ENCODE data around the gene ABCC9. TPM values are rescaled to one million over a fixed set of nuclear protein-coding genes. Genes with fewer than 3 reads are reported as not detected.

Gene ABCC9
- total RNA-seq, 1 experiment from 2014 or later, result not detected

DNA sequence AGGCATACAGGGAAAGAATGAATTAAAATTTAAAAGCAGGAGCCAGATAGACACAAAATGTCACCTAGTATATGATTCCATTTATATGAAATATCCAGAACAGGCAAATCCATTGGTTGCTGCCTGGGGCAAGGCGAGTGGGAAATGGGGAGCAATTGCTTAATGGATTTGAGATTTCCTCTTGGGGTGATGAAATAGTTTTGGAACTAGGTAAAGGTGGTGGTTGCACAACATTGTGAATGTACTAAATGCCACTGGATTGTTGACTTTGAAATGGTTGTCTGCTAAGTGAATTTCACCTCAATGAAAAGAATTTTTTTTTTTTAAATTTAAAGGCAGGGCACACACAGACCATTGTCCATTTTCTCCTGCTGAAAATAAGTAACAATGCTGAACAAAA is 61.9 kb downstream of the ABCC9 start:
- no peaks in the 10 kb centered on the region for H3K36me3 Mint-ChIP-seq (ENCODE audit: insufficient read depth, unreplicated experiment)
- no peak overlapping the region for H3K4me3 Mint-ChIP-seq (ENCODE audit: low read depth, unreplicated experiment)
- BruUV-seq (replicated peaks), result no TSS peak
- CTCF ChIA-PET, result no interaction called here
- no peak for DNase-seq
- H3K4me1 Mint-ChIP-seq (ENCODE audit: low read depth, unreplicated experiment), result no peaks in the 10 kb centered on the region
- H3K27ac Mint-ChIP-seq (ENCODE audit: unreplicated experiment), result no peak overlapping the region
- intact Hi-C loops (cut with micrococcal nuclease; ENCODE audit: unreplicated experiment), result no loop called here
- no peaks in the 10 kb centered on the region for H3K9me3 Mint-ChIP-seq (ENCODE audit: low read depth, unreplicated experiment)
- no peaks in the 10 kb centered on the region for H3K27me3 Mint-ChIP-seq (ENCODE audit: unreplicated experiment)
- TF ChIP-seq, protein P1, sequence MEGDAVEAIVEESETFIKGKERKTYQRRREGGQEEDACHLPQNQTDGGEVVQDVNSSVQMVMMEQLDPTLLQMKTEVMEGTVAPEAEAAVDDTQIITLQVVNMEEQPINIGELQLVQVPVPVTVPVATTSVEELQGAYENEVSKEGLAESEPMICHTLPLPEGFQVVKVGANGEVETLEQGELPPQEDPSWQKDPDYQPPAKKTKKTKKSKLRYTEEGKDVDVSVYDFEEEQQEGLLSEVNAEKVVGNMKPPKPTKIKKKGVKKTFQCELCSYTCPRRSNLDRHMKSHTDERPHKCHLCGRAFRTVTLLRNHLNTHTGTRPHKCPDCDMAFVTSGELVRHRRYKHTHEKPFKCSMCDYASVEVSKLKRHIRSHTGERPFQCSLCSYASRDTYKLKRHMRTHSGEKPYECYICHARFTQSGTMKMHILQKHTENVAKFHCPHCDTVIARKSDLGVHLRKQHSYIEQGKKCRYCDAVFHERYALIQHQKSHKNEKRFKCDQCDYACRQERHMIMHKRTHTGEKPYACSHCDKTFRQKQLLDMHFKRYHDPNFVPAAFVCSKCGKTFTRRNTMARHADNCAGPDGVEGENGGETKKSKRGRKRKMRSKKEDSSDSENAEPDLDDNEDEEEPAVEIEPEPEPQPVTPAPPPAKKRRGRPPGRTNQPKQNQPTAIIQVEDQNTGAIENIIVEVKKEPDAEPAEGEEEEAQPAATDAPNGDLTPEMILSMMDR (IDR thresholded peaks at IDR 0.05; ENCODE audit: unreplicated experiment), result no peak

DNA sequence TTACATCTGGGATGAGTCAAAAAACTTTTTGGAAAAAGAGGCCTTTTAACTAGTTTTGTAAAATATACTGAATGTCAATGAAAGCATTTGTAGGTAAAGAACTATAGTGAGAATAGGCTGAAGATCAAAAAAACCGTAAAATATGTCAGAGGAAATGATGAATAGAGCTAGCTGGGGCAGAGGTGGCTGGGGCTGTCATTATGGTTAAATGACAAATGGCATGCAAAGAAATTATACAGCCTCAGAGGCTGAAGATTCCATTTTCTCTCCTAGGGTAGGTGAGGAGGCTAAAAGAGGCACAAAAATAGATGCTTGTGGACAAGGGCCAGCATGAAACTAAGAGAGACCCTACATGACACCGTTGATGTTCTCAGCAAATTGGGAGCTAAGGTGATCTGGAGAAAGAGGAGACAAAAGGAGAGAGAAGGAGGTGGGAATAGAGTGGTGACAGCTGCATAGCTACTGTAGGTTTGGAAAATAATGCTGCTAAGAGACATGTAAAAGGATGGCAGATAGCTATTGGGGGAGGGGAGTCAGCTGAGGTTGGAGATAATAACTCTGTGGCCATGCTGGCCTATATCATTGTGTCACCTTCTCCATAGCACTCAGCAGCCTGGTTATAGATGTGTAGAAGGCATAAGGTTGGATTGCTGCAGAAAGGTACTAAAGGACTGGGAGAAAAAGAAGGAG is 63.8 kb downstream of the ABCC9 start:
- CTCF ChIA-PET, result no interaction called here
- TF ChIP-seq, protein P1 (IDR thresholded peaks at IDR 0.05; ENCODE audit: unreplicated experiment), result no peak
- H3K4me3 Mint-ChIP-seq (ENCODE audit: low read depth, unreplicated experiment), result no peak overlapping the region

DNA sequence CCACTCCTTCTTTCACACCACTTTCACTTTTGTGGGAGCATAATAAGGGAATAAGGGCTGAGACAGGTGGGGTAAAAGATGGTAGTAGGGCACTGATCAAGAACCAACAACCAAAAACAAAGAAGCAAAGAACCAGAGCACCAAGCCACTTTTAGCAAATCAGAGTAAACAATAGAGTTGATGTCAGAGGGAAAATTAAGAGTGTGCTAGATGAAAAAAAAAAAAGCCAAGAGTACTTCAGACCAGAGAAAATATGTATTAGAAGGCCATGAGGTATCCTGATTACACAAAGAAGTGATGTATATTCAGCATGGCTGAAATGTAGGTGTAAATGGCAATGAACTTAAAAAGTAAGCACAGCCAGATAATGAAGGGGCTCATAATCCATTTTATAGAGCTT is 75.4 kb downstream of the ABCC9 start:
- intact Hi-C loops (cut with micrococcal nuclease; ENCODE audit: unreplicated experiment), result no loop called here
- CTCF ChIA-PET, result no interaction called here
- TF ChIP-seq, protein P1 (IDR thresholded peaks at IDR 0.05; ENCODE audit: unreplicated experiment), result no peak
- H3K27ac Mint-ChIP-seq (ENCODE audit: unreplicated experiment), result no peak overlapping the region
- no peak overlapping the region for H3K4me3 Mint-ChIP-seq (ENCODE audit: low read depth, unreplicated experiment)
- DNase-seq, result no peak
- H3K4me1 Mint-ChIP-seq (ENCODE audit: low read depth, unreplicated experiment), result no peaks in the 10 kb centered on the region
- BruUV-seq (replicated peaks), result no TSS peak
- H3K36me3 Mint-ChIP-seq (ENCODE audit: insufficient read depth, unreplicated experiment), result no peaks in the 10 kb centered on the region
- no peaks in the 10 kb centered on the region for H3K9me3 Mint-ChIP-seq (ENCODE audit: low read depth, unreplicated experiment)
- H3K27me3 Mint-ChIP-seq (ENCODE audit: unreplicated experiment), result no peaks in the 10 kb centered on the region

More for the DNA sequence above, 63.8 kb downstream of the ABCC9 start:
- H3K4me1 Mint-ChIP-seq (ENCODE audit: low read depth, unreplicated experiment), result no peaks in the 10 kb centered on the region
- intact Hi-C loops (cut with micrococcal nuclease; ENCODE audit: unreplicated experiment), result no loop called here
- BruUV-seq (replicated peaks), result no TSS peak
- no peak overlapping the region for H3K27ac Mint-ChIP-seq (ENCODE audit: unreplicated experiment)
- DNase-seq, result no peak
- H3K9me3 Mint-ChIP-seq (ENCODE audit: low read depth, unreplicated experiment), result peaks cover 3% of the 10 kb centered on the region
- no peaks in the 10 kb centered on the region for H3K27me3 Mint-ChIP-seq (ENCODE audit: unreplicated experiment)
- no peaks in the 10 kb centered on the region for H3K36me3 Mint-ChIP-seq (ENCODE audit: insufficient read depth, unreplicated experiment)

DNA sequence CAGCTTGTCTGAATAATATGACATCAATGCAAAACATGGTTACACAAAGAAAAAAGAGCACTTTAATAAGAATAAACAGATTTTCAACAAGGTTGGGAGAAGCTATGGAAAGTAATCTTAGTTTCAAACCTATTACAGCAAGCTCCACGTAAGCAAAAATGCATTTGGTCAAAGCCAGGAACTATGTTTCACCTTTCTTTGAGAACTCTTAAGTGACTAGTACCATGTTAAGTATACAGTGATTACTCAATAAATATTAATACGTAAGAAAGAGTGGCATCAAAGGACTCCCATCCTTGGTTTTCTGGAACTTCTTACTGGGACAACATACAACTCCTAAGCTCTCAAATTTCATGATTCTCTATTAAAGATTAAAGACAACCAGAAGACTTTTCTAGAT is 80.7 kb downstream of the ABCC9 start:
- TF ChIP-seq, protein P1 (IDR thresholded peaks at IDR 0.05; ENCODE audit: unreplicated experiment), result no peak
- Mint-ChIP-seq H3K27me3 (ENCODE audit: unreplicated experiment) (no peaks in the 10 kb centered on the region), H3K36me3 (ENCODE audit: insufficient read depth, unreplicated experiment) (no peaks in the 10 kb centered on the region), H3K4me1 (ENCODE audit: low read depth, unreplicated experiment) (no peaks in the 10 kb centered on the region), H3K27ac (ENCODE audit: unreplicated experiment) (no peak overlapping the region), H3K9me3 (ENCODE audit: low read depth, unreplicated experiment) (no peaks in the 10 kb centered on the region), H3K4me3 (ENCODE audit: low read depth, unreplicated experiment) (no peak overlapping the region)
- DNase-seq, result no peak
- intact Hi-C loops (cut with micrococcal nuclease; ENCODE audit: unreplicated experiment), result no loop called here
- CTCF ChIA-PET, result no interaction called here
- BruUV-seq (replicated peaks), result no TSS peak

Measured in Calu3 (cell line).